Muscle of leg (tissue), 11 donors: ENCODE data around the gene ADAMTS14. TPM values are rescaled to one million over a fixed set of nuclear protein-coding genes. Genes with fewer than 3 reads are reported as not detected.
"Not testable (repeated sequence)": the region's sequence is repeated elsewhere in the genome, so short reads cannot be mapped to it uniquely, and the experiment has no call there.

Experiments used
- DNase-seq: peaks from one replicate; pipeline ENCODE4 v3.0.0; 2013
- H3K27ac ChIP-seq: one replicate; pipeline ENCODE4 v1.5.1; 2013; ENCODE audit warnings: mild to moderate bottlenecking, low read length, control low read depth
- H3K27me3 ChIP-seq: one replicate; pipeline ENCODE4 v1.6.1; 2013; ENCODE audit warnings: low read length; ENCODE audit not compliant: control insufficient read depth, insufficient read depth
- H3K36me3 ChIP-seq: one replicate; pipeline ENCODE4 v1.6.1; 2013; ENCODE audit warnings: low read length; ENCODE audit not compliant: control insufficient read depth, insufficient read depth
- H3K4me1 ChIP-seq: one replicate; pipeline ENCODE4 v1.6.1; 2013; ENCODE audit warnings: low read length; ENCODE audit not compliant: control insufficient read depth, insufficient read depth
- H3K4me3 ChIP-seq: one replicate; pipeline ENCODE4 v1.5.1; 2013; ENCODE audit warnings: low read length, control low read depth
- H3K9me3 ChIP-seq: replicated peaks from 2 replicates; pipeline ENCODE4 v1.6.1; 2013; ENCODE audit warnings: low read depth, low read length; ENCODE audit not compliant: control insufficient read depth
- WGBS: methylation state at CpG from one replicate; pipeline ENCODE4 v1.1.5; 2013; ENCODE audit warnings: missing lambda C conversion rate; ENCODE audit not compliant: insufficient coverage; 5-methylcytosine and 5-hydroxymethylcytosine counted together
- polyA plus RNA-seq, 8 donors: library from polyadenylated mRNA; unstranded; fragments of 120-200 nt; gene quantifications; one replicate each; pipeline versions ENCODE4 v1.2.1 to v1.2.3, GENCODE V29; 2013; ENCODE audit warnings: inconsistent platforms in 1 of 8, low replicate concordance in 1 of 8; ENCODE audit not compliant: insufficient read length in 8 of 8, insufficient read depth in 1 of 8
- total RNA-seq: library from RNA; stranded (reverse); fragments of 120-200 nt; gene quantifications from one replicate; pipeline ENCODE4 v1.2.4, GENCODE V29; 2013

The ADAMTS14 gene
- total and polyA plus RNA-seq, 9 donors: 12.5 to 30.0 (median 20.0) TPM

GRCh38 chr10:70664702-70665195 lies 7.6 kb upstream of the ADAMTS14 start:
- DNase-seq: peak; percentile 96
- Histone ChIP-seq H3K9me3 (no peaks in the 10 kb centered on the region), H3K27me3 (peaks cover 1% of the 10 kb centered on the region), H3K27ac (peak overlapping the region; percentile 88), H3K4me3 (no peak overlapping the region), H3K36me3 (no peaks in the 10 kb centered on the region), H3K4me1 (peaks cover 50% of the 10 kb centered on the region)
- WGBS: 17% methylated on average over 4 of the region's 6 CpGs

DNA sequence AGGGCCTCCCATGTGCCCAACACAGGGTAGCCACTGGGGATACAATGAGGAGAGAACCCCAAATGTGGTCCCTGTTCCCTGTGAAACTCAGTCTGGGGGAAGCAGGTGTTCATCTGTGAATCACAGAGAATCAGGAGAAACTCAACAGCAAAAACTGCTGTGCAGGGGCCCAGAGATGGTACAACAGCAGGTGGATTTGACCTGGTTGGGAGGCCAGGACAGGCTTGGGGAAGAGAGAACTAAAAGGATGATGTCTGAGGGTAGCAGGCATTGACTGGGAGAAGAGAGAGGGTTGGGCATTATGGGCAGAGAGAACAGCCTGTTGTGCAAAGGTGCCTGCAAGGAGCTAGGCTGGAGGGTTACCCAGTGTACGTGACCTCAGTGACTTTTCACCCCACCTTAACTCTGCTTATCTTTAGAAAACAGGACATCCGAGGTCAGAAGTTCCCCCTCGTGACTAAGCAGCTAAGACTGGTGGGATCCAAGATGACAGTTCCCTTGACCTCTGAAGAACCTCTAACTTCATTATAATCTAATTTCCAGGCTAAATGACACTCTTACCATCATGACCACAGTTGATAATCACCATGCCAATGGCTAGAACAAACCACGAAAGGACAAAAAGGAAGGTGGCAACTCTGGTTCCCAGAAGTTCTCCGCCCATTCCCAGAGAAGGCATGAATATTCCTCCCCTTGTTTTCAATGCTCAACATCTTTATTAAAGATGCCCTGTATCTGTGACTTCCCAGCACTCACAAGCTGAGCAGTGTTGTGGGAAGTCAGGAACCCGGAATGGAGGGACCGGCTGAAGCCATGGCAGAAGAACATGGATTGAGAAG lies 5.1 kb upstream of the ADAMTS14 start:
- Histone ChIP-seq H3K27me3 (peaks cover 4% of the 10 kb centered on the region), H3K4me1 (peaks cover 61% of the 10 kb centered on the region), H3K4me3 (no peak overlapping the region), H3K36me3 (no peaks in the 10 kb centered on the region), H3K9me3 (no peaks in the 10 kb centered on the region), H3K27ac (no peak overlapping the region)
- WGBS: 73% methylated on average over 6 of the region's 7 CpGs
- DNase-seq: no peak

- H3K36me3 ChIP-seq, H3K27me3 ChIP-seq, H3K9me3 ChIP-seq, H3K4me3 ChIP-seq, DNase-seq, H3K27ac ChIP-seq: not testable (repeated sequence)
- peaks cover 56% of the 10 kb centered on the region for H3K4me1 ChIP-seq
- no CpG with 5 or more reads among the region's 6 CpGs for WGBS
Measured at GRCh38 chr10:70667818-70668217, 4.5 kb upstream of the ADAMTS14 start.

DNA sequence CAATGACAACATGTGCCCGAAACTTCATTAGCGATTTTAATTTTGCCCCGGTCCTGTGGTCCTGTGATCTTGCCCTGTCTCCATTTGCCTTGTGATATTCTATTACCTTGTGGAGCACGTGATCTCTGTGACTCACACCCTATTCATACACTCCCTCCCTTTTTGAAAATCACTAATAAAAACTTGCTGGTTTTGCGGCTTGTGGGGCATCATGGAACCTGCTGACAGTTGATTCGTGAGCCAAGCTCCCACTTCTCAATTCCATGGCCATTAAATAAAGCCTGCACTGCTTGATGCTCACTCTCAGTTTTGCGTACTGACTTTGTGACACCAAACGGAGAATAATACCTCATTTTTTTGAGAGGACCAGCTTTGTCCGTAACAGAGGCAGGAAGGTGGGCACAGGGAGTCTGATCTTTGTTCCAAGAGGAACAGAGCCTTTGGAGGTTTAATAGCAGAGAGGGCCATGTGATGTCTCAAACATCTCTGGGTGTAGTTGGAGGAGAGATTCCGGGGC lies 3.8 kb upstream of the ADAMTS14 start:
- 98% methylated on average over 9 of the region's 10 CpGs for WGBS
- no peak overlapping the region for H3K27ac ChIP-seq
- peaks cover 57% of the 10 kb centered on the region for H3K4me1 ChIP-seq
- peaks cover 4% of the 10 kb centered on the region for H3K27me3 ChIP-seq
- H3K4me3 ChIP-seq: no peak overlapping the region
- no peak for DNase-seq
- H3K36me3 ChIP-seq: no peaks in the 10 kb centered on the region
- H3K9me3 ChIP-seq: no peaks in the 10 kb centered on the region

DNA sequence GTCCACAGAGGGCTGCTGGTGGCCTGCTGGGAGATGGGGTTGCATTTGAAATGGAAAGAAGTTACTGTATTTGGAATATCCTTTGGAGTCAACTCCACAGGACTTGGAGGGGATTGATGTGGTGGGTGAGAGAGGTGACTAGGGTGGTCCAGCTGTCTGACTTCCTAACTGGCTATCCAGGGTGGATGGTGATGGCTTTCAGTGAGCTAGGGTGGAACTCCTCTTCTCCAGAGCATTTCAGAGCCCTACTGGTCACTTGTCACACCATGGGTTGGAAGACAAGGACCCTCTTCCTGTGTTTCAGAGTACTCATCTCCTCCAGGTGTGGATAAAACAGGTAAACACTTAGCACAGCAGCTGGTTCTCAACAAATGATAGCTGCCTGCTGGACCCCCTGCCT lies 3.3 kb upstream of the ADAMTS14 start:
- Histone ChIP-seq H3K27ac (no peak overlapping the region), H3K27me3 (peaks cover 4% of the 10 kb centered on the region), H3K36me3 (no peaks in the 10 kb centered on the region), H3K4me1 (peaks cover 59% of the 10 kb centered on the region), H3K4me3 (no peak overlapping the region), H3K9me3 (no peaks in the 10 kb centered on the region)
- no peak for DNase-seq

- Histone ChIP-seq H3K9me3 (no peaks in the 10 kb centered on the region), H3K4me3 (no peak overlapping the region), H3K4me1 (peaks cover 59% of the 10 kb centered on the region), H3K36me3 (peaks cover under 1% of the 10 kb centered on the region), H3K27ac (no peak overlapping the region), H3K27me3 (peaks cover 4% of the 10 kb centered on the region)
- no peak for DNase-seq
- 59% methylated on average over 6 of the region's 7 CpGs for WGBS
Measured at GRCh38 chr10:70669732-70670317, 2.5 kb upstream of the ADAMTS14 start.

- peaks cover 4% of the 10 kb centered on the region for H3K27me3 ChIP-seq
- H3K27ac ChIP-seq: peak overlapping the region; percentile 96
Measured at GRCh38 chr10:70671619-70672164, 614 bp upstream of the ADAMTS14 start.

GRCh38 chr10:70673043-70673928 lies 980 bp downstream of the ADAMTS14 start:
- peaks cover 4% of the 10 kb centered on the region for H3K27me3 ChIP-seq
- 19% methylated on average over 10 of the region's 14 CpGs for WGBS
- H3K36me3 ChIP-seq: peaks cover 20% of the 10 kb centered on the region
- peak overlapping the region; percentile 87 for H3K27ac ChIP-seq
- H3K4me1 ChIP-seq: peaks cover 65% of the 10 kb centered on the region
- H3K4me3 ChIP-seq: peak overlapping the region; percentile 49
- DNase-seq: peak; percentile 77
- no peaks in the 10 kb centered on the region for H3K9me3 ChIP-seq

More at GRCh38 chr10:70671619-70672164, 614 bp upstream of the ADAMTS14 start:
- Histone ChIP-seq H3K4me1 (peaks cover 62% of the 10 kb centered on the region), H3K36me3 (peaks cover 9% of the 10 kb centered on the region), H3K4me3 (peak overlapping the region; percentile 64), H3K9me3 (no peaks in the 10 kb centered on the region)
- 0% methylated on average over 1 of the region's 5 CpGs for WGBS
- no peak for DNase-seq

GRCh38 chr10:70673929-70674559 lies 1.7 kb downstream of the ADAMTS14 start:
- Histone ChIP-seq H3K4me1 (peaks cover 73% of the 10 kb centered on the region), H3K9me3 (no peaks in the 10 kb centered on the region), H3K27ac (peak overlapping the region; percentile 87), H3K27me3 (peaks cover 4% of the 10 kb centered on the region), H3K36me3 (peaks cover 20% of the 10 kb centered on the region), H3K4me3 (peak overlapping the region; percentile 49)
- 45% methylated on average over 4 of the region's 11 CpGs for WGBS
- no peak for DNase-seq
